ENCODE measurements around the gene KYNU.

The KYNU gene

DNA sequence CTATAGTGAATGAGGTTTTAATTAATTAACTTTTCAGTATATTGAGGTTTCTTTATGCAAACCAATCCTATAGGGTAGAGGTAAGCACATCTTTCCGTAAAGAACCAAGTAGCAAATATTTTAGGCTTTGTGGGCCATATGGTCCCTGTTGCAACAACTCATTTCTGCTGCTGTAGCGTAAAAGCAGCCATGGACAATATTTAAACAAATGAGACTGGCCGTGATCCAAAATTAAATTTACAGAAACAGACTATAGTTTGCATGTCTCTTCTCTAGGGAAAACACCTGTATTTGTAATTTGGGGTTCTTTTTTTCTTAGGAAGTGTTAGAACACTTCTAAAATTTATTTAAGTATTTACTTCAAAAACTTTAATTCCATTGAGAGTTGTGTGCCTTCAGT lies 104.3 kb downstream of the KYNU start:
- no peak for TF ChIP-seq POLR2AphosphoS5 (IDR thresholded peaks at IDR 0.05; ENCODE audit: low read depth, low read length)
- TF ChIP-seq, protein P1, sequence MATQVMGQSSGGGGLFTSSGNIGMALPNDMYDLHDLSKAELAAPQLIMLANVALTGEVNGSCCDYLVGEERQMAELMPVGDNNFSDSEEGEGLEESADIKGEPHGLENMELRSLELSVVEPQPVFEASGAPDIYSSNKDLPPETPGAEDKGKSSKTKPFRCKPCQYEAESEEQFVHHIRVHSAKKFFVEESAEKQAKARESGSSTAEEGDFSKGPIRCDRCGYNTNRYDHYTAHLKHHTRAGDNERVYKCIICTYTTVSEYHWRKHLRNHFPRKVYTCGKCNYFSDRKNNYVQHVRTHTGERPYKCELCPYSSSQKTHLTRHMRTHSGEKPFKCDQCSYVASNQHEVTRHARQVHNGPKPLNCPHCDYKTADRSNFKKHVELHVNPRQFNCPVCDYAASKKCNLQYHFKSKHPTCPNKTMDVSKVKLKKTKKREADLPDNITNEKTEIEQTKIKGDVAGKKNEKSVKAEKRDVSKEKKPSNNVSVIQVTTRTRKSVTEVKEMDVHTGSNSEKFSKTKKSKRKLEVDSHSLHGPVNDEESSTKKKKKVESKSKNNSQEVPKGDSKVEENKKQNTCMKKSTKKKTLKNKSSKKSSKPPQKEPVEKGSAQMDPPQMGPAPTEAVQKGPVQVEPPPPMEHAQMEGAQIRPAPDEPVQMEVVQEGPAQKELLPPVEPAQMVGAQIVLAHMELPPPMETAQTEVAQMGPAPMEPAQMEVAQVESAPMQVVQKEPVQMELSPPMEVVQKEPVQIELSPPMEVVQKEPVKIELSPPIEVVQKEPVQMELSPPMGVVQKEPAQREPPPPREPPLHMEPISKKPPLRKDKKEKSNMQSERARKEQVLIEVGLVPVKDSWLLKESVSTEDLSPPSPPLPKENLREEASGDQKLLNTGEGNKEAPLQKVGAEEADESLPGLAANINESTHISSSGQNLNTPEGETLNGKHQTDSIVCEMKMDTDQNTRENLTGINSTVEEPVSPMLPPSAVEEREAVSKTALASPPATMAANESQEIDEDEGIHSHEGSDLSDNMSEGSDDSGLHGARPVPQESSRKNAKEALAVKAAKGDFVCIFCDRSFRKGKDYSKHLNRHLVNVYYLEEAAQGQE (IDR thresholded peaks at IDR 0.05; ENCODE audit: insufficient read depth in 1 of 2, low read depth in 2 of 2, low read length in 2 of 2) = no peak
- no peak for TF ChIP-seq TAF1 (IDR thresholded peaks at IDR 0.05; ENCODE audit: borderline replicate concordance, insufficient read depth, low read length)
- no peak for TF ChIP-seq FOXP2 (optimal IDR thresholded peaks at IDR 0.05; ENCODE audit: borderline replicate concordance, extremely low read depth, extremely low read length, insufficient read depth)
- TF ChIP-seq SIN3A (IDR thresholded peaks at IDR 0.05; ENCODE audit: borderline replicate concordance, insufficient read depth, low read length) = no peak

DNA sequence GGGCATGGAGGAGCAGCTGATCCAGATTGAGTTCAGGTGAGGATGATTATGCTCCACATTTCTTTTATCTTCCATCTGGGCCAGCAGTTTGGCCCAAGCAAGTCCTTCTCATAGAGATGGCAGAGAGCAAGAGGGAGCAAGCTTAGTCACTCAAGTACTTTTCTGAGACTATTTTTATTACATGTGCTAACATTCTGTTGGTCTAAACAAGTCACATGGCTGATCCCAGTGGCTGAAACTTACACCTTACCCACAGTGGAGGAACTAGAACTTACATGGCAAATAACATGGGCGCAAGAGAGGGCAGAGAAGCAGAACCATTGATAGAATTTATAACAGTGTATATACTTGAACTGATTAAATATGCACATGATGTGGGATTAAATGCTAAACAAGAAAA lies 105.7 kb downstream of the KYNU start:
- no peak for TF ChIP-seq TAF1 (IDR thresholded peaks at IDR 0.05; ENCODE audit: borderline replicate concordance, insufficient read depth, low read length)
- no peak for TF ChIP-seq SIN3A (IDR thresholded peaks at IDR 0.05; ENCODE audit: borderline replicate concordance, insufficient read depth, low read length)
- TF ChIP-seq FOXP2 (optimal IDR thresholded peaks at IDR 0.05; ENCODE audit: borderline replicate concordance, extremely low read depth, extremely low read length, insufficient read depth) = no peak
- TF ChIP-seq, protein P1 (IDR thresholded peaks at IDR 0.05; ENCODE audit: insufficient read depth in 1 of 2, low read depth in 2 of 2, low read length in 2 of 2) = no peak
- no peak for TF ChIP-seq POLR2AphosphoS5 (IDR thresholded peaks at IDR 0.05; ENCODE audit: low read depth, low read length)

- no peak for TF ChIP-seq FOXP2 (optimal IDR thresholded peaks at IDR 0.05; ENCODE audit: borderline replicate concordance, extremely low read depth, extremely low read length, insufficient read depth)
- no peak for TF ChIP-seq POLR2AphosphoS5 (IDR thresholded peaks at IDR 0.05; ENCODE audit: low read depth, low read length)
- no peak for TF ChIP-seq TAF1 (IDR thresholded peaks at IDR 0.05; ENCODE audit: borderline replicate concordance, insufficient read depth, low read length)
- TF ChIP-seq SIN3A (IDR thresholded peaks at IDR 0.05; ENCODE audit: borderline replicate concordance, insufficient read depth, low read length) = no peak
- TF ChIP-seq, protein P1 (IDR thresholded peaks at IDR 0.05; ENCODE audit: insufficient read depth in 1 of 2, low read depth in 2 of 2, low read length in 2 of 2) = no peak
Observed at GRCh38 chr2:142984657-142985056, 107.2 kb downstream of the KYNU start.

- TF ChIP-seq, protein P1 (IDR thresholded peaks at IDR 0.05; ENCODE audit: insufficient read depth in 1 of 2, low read depth in 2 of 2, low read length in 2 of 2) = no peak
- TF ChIP-seq TAF1 (IDR thresholded peaks at IDR 0.05; ENCODE audit: borderline replicate concordance, insufficient read depth, low read length) (no peak), SIN3A (IDR thresholded peaks at IDR 0.05; ENCODE audit: borderline replicate concordance, insufficient read depth, low read length) (no peak), FOXP2 (optimal IDR thresholded peaks at IDR 0.05; ENCODE audit: borderline replicate concordance, extremely low read depth, extremely low read length, insufficient read depth) (no peak), POLR2AphosphoS5 (IDR thresholded peaks at IDR 0.05; ENCODE audit: low read depth, low read length) (no peak)
Observed at GRCh38 chr2:142987044-142987443, 109.6 kb downstream of the KYNU start.

All from PFSK-1 (cell line).